Gastrocnemius medialis (tissue), 4 donors: Measurements from ENCODE around the gene MMP17. TPM values are rescaled to one million over a fixed set of nuclear protein-coding genes. Genes with fewer than 3 reads are reported as not detected.

Experiments used
- ATAC-seq, 2 donors: fragments of 150-250 bp; one replicate each; pipeline ENCODE4 v1.9.1; 2016
- DNase-seq, 2 donors: peaks; one replicate each; pipeline ENCODE4 v3.0.0-alpha.2; 2019
- H3K27ac ChIP-seq, 4 donors: fragments of 200-600 bp; sonication (generic); 1 replicate in 1 of 4; 2 replicates in 3 of 4; pipeline ENCODE4 v1.5.1; 2016 to 2018; ENCODE audit warnings: mild to moderate bottlenecking in 2 of 4, moderate library complexity in 1 of 4
- H3K27me3 ChIP-seq, 3 donors: fragments of 200-600 bp; sonication (generic) in 2 of 3; 1 replicate in 1 of 3; 2 replicates in 2 of 3; pipeline versions ENCODE4 v1.5.1 to v1.6.0; 2016 to 2019; ENCODE audit warnings: mild to moderate bottlenecking in 1 of 3, moderate library complexity in 1 of 3
- H3K36me3 ChIP-seq, 2 donors: fragments of 200-600 bp; sonication (generic) in 1 of 2; one replicate each; pipeline ENCODE4 v1.5.1; 2017 to 2018
- H3K4me1 ChIP-seq, 2 donors: fragments of 200-600 bp; sonication (generic) in 1 of 2; one replicate each; pipeline ENCODE4 v1.5.1; 2016 to 2017; ENCODE audit warnings: mild to moderate bottlenecking in 2 of 2
- H3K4me3 ChIP-seq, 4 donors: fragments of 200-600 bp; sonication (generic) in 3 of 4; 1 replicate in 1 of 4; 2 replicates in 3 of 4; pipeline ENCODE4 v1.5.1; 2016 to 2019; ENCODE audit warnings: mild to moderate bottlenecking in 2 of 4
- H3K9me3 ChIP-seq, 3 donors: fragments of 200-600 bp; sonication (generic) in 2 of 3; 1 replicate in 1 of 3; 2 replicates in 2 of 3; pipeline ENCODE4 v1.5.1; 2016 to 2019
- POLR2A ChIP-seq, 2 donors: fragments of 450-650 bp; IDR thresholded peaks; one replicate each; pipeline ENCODE4 v1.6.1; 2017; ENCODE audit warnings: antibody characterized with exemption in 2 of 2, mild to moderate bottlenecking in 2 of 2, moderate library complexity in 2 of 2
- in situ Hi-C, 4 donors: fragments of 200-750 bp; cut with MboI; loops; one replicate each; pipeline versions ENCODE4 v1.15.0 to v1.8.0; 2017; ENCODE audit warnings: low sequenced_read_pairs in 4 of 4
- intact Hi-C: fragments of 100-400 bp; cut with DNase I; formaldehyde crosslinking; loops from one replicate; pipeline ENCODE4 v1.15.1; 2023; ENCODE audit warnings: low total_unique reads
- total RNA-seq, 4 donors: library from RNA; depleted of rRNA; stranded (reverse); fragments of >200 nt; gene quantifications; one replicate each; pipeline versions ENCODE4 v1.1.0 to v1.2.3, GENCODE V29; 2016
- TF ChIP-seq, protein P1 (sequence below), 5 experiments: fragments of 450-650 bp in 3 of 5; fragments of 200-600 bp in 2 of 5; sonication (generic) in 2 of 5; IDR thresholded peaks in 4 of 5; conservative IDR thresholded peaks in 1 of 5; 1 replicate in 4 of 5; 2 replicates in 1 of 5; pipeline ENCODE4 v1.5.1; 2016 to 2019; ENCODE audit warnings: antibody characterized with exemption in 5 of 5, mild to moderate bottlenecking in 3 of 5, moderate library complexity in 3 of 5

Gene MMP17
- total RNA-seq, 4 donors from 2014 or later: 0.75 to 1.6 (median 1.4) TPM; not detected in 1

DNA sequence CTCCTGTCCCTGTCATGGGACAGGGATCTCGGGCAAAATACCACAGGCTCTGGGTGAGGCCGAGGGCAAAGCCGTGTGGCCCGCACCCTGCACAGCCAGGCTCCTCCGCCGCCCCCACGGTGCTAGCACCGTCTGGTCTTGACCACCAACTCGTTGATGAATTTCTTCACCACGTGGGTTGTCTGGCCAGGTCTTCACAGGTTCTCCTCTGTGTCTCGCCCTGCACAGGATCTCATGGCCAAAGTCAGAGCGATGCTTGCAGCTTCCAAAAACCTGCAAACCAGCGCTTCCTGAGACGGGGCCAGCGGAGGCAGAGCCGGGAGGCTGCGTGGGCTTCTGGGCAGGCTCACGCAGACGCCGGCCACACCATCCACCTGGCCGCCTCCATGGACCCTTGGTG is 29.0 kb upstream of the MMP17 start:
- Histone ChIP-seq H3K27me3 (no peaks in the 10 kb centered on the region), H3K9me3 (no peaks in the 10 kb centered on the region), H3K36me3 (peaks cover 0 to 53% of the 10 kb centered on the region in 2 donors), H3K27ac (no peak overlapping the region), H3K4me1 (no peaks in the 10 kb centered on the region), H3K4me3 (no peak overlapping the region)
- TF ChIP-seq, protein P1, sequence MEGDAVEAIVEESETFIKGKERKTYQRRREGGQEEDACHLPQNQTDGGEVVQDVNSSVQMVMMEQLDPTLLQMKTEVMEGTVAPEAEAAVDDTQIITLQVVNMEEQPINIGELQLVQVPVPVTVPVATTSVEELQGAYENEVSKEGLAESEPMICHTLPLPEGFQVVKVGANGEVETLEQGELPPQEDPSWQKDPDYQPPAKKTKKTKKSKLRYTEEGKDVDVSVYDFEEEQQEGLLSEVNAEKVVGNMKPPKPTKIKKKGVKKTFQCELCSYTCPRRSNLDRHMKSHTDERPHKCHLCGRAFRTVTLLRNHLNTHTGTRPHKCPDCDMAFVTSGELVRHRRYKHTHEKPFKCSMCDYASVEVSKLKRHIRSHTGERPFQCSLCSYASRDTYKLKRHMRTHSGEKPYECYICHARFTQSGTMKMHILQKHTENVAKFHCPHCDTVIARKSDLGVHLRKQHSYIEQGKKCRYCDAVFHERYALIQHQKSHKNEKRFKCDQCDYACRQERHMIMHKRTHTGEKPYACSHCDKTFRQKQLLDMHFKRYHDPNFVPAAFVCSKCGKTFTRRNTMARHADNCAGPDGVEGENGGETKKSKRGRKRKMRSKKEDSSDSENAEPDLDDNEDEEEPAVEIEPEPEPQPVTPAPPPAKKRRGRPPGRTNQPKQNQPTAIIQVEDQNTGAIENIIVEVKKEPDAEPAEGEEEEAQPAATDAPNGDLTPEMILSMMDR (IDR thresholded peaks at IDR 0.05 in 4 of 5, conservative IDR thresholded peaks at IDR 0.05 in 1 of 5): no peak
- no peak for TF ChIP-seq POLR2A (IDR thresholded peaks at IDR 0.05)
- intact Hi-C loops: no loop called here
- in situ Hi-C loops: no loop called here
- ATAC-seq: no peak
- DNase-seq: no peak

GRCh38 chr12:131799828-131800593 is 28.2 kb upstream of the MMP17 start:
- Histone ChIP-seq H3K36me3 (peaks cover 0 to 51% of the 10 kb centered on the region in 2 donors), H3K4me1 (no peaks in the 10 kb centered on the region), H3K4me3 (no peak overlapping the region), H3K27me3 (no peaks in the 10 kb centered on the region), H3K27ac (no peak overlapping the region), H3K9me3 (no peaks in the 10 kb centered on the region)
- TF ChIP-seq POLR2A (IDR thresholded peaks at IDR 0.05): no peak
- TF ChIP-seq, protein P1 (IDR thresholded peaks at IDR 0.05 in 4 of 5, conservative IDR thresholded peaks at IDR 0.05 in 1 of 5): no peak
- in situ Hi-C loops: no loop called here
- DNase-seq: no peak
- intact Hi-C loops: no loop called here
- ATAC-seq: no peak

GRCh38 chr12:131800594-131801135 is 27.5 kb upstream of the MMP17 start:
- intact Hi-C loops: no loop called here
- ATAC-seq: no peak
- TF ChIP-seq POLR2A (IDR thresholded peaks at IDR 0.05): no peak
- Histone ChIP-seq H3K9me3 (no peaks in the 10 kb centered on the region), H3K27me3 (no peaks in the 10 kb centered on the region), H3K4me3 (no peak overlapping the region), H3K4me1 (no peaks in the 10 kb centered on the region), H3K36me3 (peaks cover 0 to 46% of the 10 kb centered on the region in 2 donors), H3K27ac (no peak overlapping the region)
- in situ Hi-C loops: no loop called here
- no peak for DNase-seq

GRCh38 chr12:131801254-131801866 is 26.8 kb upstream of the MMP17 start:
- ATAC-seq (no peak), DNase-seq (no peak)
- no peak overlapping the region for H3K27ac ChIP-seq
- in situ Hi-C loops (no loop called here), intact Hi-C loops (no loop called here)
- no peaks in the 10 kb centered on the region for H3K27me3 ChIP-seq
- no peaks in the 10 kb centered on the region for H3K4me1 ChIP-seq
- TF ChIP-seq POLR2A (IDR thresholded peaks at IDR 0.05): no peak
- TF ChIP-seq, protein P1 (IDR thresholded peaks at IDR 0.05 in 4 of 5, conservative IDR thresholded peaks at IDR 0.05 in 1 of 5): no peak
- H3K9me3 ChIP-seq: no peaks in the 10 kb centered on the region
- H3K36me3 ChIP-seq: peaks cover 0 to 46% of the 10 kb centered on the region in 2 donors
- no peak overlapping the region for H3K4me3 ChIP-seq

- H3K4me1 ChIP-seq: no peaks in the 10 kb centered on the region
- intact Hi-C loops: no loop called here
- DNase-seq: no peak
- TF ChIP-seq POLR2A (IDR thresholded peaks at IDR 0.05): no peak
- TF ChIP-seq, protein P1 (IDR thresholded peaks at IDR 0.05 in 4 of 5, conservative IDR thresholded peaks at IDR 0.05 in 1 of 5): no peak
- H3K9me3 ChIP-seq: no peaks in the 10 kb centered on the region
- peaks cover 0 to 24% of the 10 kb centered on the region in 2 donors for H3K36me3 ChIP-seq
- H3K27me3 ChIP-seq: no peaks in the 10 kb centered on the region
- no peak overlapping the region for H3K4me3 ChIP-seq
- H3K27ac ChIP-seq: no peak overlapping the region
- in situ Hi-C loops: no loop called here
- no peak for ATAC-seq
These were observed 24.2 kb upstream of the MMP17 start for GRCh38 chr12:131803961-131804521.
